Measurements from ENCODE around the gene CFAP100.

CFAP100 gene

GRCh38 chr3:126424039-126424717 lies 29.5 kb downstream of the CFAP100 start:
- DNase-seq: no peak

- DNase-seq: no peak
These were observed 30.0 kb downstream of the CFAP100 start for GRCh38 chr3:126424751-126425150.

- DNase-seq: no peak
These were observed 36.4 kb downstream of the CFAP100 start for GRCh38 chr3:126431103-126431534.

- no peak for DNase-seq
These were observed 37.8 kb downstream of the CFAP100 start for GRCh38 chr3:126432361-126433104.

- no peak for DNase-seq
These were observed 38.4 kb downstream of the CFAP100 start for GRCh38 chr3:126433105-126433430.

- DNase-seq: no peak
These were observed 39.0 kb downstream of the CFAP100 start for GRCh38 chr3:126433496-126434263.

- no peak for DNase-seq
These were observed 39.5 kb downstream of the CFAP100 start for GRCh38 chr3:126434264-126434590.

- DNase-seq: no peak
These were observed 40.3 kb downstream of the CFAP100 start for GRCh38 chr3:126434931-126435411.

GRCh38 chr3:126435456-126436315 lies 41.0 kb downstream of the CFAP100 start:
- DNase-seq: no peak

GRCh38 chr3:126436826-126437717 lies 42.4 kb downstream of the CFAP100 start:
- DNase-seq: no peak

- DNase-seq: no peak
These were observed 43.5 kb downstream of the CFAP100 start for GRCh38 chr3:126438186-126438585.

- no peak for DNase-seq
These were observed 44.0 kb downstream of the CFAP100 start for GRCh38 chr3:126438746-126439145.

GRCh38 chr3:126439346-126439967 lies 44.7 kb downstream of the CFAP100 start:
- no peak for DNase-seq

- DNase-seq: no peak
These were observed 45.4 kb downstream of the CFAP100 start for GRCh38 chr3:126439968-126440708.

- no peak for DNase-seq
These were observed 45.9 kb downstream of the CFAP100 start for GRCh38 chr3:126440709-126440995.

- no peak for DNase-seq
These were observed 46.7 kb downstream of the CFAP100 start for GRCh38 chr3:126441256-126441880.

GRCh38 chr3:126442094-126442855 lies 47.6 kb downstream of the CFAP100 start:
- no peak for DNase-seq

- DNase-seq: no peak
These were observed 48.1 kb downstream of the CFAP100 start for GRCh38 chr3:126442856-126443242.

GRCh38 chr3:126445506-126445905 lies 50.8 kb downstream of the CFAP100 start:
- DNase-seq: no peak

GRCh38 chr3:126446301-126446700 lies 51.6 kb downstream of the CFAP100 start:
- no peak for DNase-seq
